A549 treated with DMSO at 1 μM for 4 hours (cell line): ENCODE data around the gene TMEM238L. TPM values are rescaled to one million over a fixed set of nuclear protein-coding genes. Genes with fewer than 3 reads are reported as not detected.

Experiments used
- total RNA-seq: library from RNA; stranded (reverse); fragments of 200-300 nt; extraction: Qiagen RNA extraction; gene quantifications from 5 replicates; pipeline ENCODE4 v1.2.3, GENCODE V29; 2022; ENCODE audit warnings: low read depth

The TMEM238L gene
- total RNA-seq = not detected in 5 replicates

DNA sequence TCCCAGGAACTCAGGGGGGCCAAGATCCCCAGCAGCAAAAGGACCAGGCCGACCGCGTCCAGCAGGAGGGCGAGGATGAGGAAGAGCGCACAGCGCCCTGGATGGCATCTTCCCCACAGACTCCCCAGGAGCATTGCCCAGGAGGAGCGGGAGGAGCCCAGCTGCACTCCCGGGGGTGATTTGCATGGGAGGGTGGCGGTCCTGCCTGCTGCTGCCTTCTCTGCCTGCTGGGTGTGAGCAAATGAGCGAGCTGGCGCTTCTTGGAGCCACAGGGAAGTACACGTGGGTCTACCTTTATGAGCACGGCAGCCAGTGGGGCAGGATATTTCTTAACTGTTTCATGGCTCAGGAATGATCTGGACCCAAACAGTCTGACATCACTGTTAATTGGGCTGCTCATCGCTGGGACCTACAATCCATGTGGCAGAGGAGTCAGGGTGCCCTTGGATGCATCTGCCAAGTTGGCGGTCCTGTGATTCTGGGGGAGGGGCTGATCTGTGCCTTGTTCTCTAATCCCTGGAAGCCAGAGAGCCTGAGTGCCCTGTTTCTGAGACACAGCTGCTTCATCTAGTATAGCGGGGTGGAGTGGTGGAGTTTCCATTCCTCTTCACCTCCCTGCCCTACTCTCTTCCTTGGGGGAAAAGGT is at the start of gene TMEM238L:
Gene TMEM238L, minus strand, starts transcription at position 270 of the 646 bp plus-strand sequence. Its CDS starts 136 bp downstream, at position 134.

GRCh38 chr17:10837921-10838320 is 34.0 kb upstream of the TMEM238L start, which contains the start of gene PIRT:
PIRT (minus strand) TSS chr17:10838087; CDS start chr17:10825645, 12,442 bp downstream.

Other genes with a start within 250 kb of the TMEM238L start
- 0.67 to 1.3 TPM (median 1.0 TPM) in 5 replicates for gene MYH3, start 146.8 kb downstream of the TMEM238L start, total RNA-seq
- 47.9 to 65.1 TPM (median 62.8 TPM) in 5 replicates for gene SCO1, start 106.6 kb downstream of the TMEM238L start, total RNA-seq
- 7.0 to 10.3 TPM (median 8.5 TPM) in 5 replicates for gene ADPRM, start 106.5 kb downstream of the TMEM238L start, total RNA-seq
- 1.6 to 3.6 TPM (median 3.0 TPM) in 5 replicates for gene TMEM220, start 74.1 kb downstream of the TMEM238L start, total RNA-seq
- not detected in 5 replicates for gene PIRT, start 34.0 kb upstream of the TMEM238L start, total RNA-seq